Stimulated activated naive CD8-positive, alpha-beta T cell treated with anti-CD3 and anti-CD28 coated beads, Interleukin-15, Interleukin-2, amounts not matched to agents 100 U/mL and 50 U/mL, for 24 hours (primary cell): Measurements from ENCODE around the gene CARD9.
"Not testable (repeated sequence)": the region's sequence is repeated elsewhere in the genome, so short reads cannot be mapped to it uniquely, and the experiment has no call there.

Source experiments
- ATAC-seq: fragments of 150-1000 bp; cut with Tn5 transposase; one replicate; pipeline ENCODE4 v1.10.0; 2021
- DNase-seq: peaks from one replicate; pipeline ENCODE4 v3.0.0; 2021

The CARD9 gene

GRCh38 chr9:136322756-136323330, 50.6 kb downstream of the CARD9 start:
- DNase-seq (no peak), ATAC-seq (no peak)

GRCh38 chr9:136321561-136321960, 51.9 kb downstream of the CARD9 start:
- no peak for DNase-seq
- no peak for ATAC-seq

- not testable (repeated sequence) for ATAC-seq, DNase-seq
These were observed 52.5 kb downstream of the CARD9 start for GRCh38 chr9:136320972-136321371.

DNA sequence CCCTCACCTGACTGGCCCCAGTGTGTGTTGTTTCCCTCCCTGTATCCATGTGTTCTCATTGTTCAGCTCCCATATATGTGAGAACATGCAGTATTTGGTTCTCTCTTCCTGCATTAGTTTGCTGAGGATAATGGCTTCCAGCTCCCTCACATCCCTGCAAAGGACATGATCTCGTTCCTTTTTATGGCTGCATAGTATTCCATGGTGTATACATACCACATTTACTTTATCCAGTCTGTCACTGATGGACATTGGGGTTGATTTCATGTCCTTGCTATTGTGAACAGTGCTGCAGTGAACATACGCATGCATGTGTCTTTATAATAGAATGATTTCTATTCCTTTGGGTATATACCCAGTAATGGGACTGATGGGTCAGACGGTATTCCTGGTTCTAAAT, 53.5 kb downstream of the CARD9 start:
- ATAC-seq, DNase-seq: not testable (repeated sequence)

DNA sequence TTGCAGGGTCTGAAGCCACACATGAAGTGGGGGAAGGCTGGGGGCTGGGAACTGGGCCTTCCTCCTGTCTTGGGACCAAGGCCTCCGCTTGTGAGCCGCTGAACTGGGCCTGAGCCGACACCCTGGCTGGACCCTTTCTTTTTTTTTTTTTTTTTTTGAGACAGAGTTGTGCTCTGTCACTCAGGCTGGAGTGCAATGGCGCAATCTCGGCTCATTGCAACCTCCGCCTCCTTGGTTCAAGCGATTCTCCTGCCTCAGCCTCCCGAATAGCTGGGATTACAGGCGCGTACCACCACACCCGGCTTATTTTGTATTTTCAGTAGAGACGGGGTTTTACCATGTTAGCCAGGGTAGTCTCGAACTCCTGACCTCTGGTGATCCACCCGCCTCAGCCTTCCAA, 54.2 kb downstream of the CARD9 start:
- not testable (repeated sequence) for DNase-seq, ATAC-seq

DNA sequence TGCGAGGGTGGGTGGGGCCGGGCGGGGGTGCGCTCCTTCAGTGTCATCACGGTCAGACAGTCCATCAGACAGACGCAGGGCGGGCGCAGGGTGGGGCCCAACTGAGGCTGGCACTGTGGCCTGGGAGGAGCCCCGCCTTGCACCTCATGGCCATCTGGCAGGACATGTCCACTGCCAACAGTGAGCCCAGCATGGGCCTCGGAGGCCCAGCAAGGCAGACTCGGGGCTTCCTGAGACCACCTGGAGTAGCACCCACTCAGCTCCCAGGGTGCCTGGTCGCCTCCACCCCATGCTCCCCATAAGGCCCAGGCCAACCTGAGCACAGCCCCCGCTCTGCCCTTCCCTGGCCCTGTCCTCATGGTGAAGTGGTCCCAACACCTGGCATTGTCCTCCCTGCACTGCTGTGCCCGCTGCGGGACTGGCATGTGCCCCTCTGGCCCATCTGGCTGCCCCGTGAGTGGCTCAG, 54.7 kb downstream of the CARD9 start:
- ATAC-seq: no peak
- DNase-seq: no peak

DNA sequence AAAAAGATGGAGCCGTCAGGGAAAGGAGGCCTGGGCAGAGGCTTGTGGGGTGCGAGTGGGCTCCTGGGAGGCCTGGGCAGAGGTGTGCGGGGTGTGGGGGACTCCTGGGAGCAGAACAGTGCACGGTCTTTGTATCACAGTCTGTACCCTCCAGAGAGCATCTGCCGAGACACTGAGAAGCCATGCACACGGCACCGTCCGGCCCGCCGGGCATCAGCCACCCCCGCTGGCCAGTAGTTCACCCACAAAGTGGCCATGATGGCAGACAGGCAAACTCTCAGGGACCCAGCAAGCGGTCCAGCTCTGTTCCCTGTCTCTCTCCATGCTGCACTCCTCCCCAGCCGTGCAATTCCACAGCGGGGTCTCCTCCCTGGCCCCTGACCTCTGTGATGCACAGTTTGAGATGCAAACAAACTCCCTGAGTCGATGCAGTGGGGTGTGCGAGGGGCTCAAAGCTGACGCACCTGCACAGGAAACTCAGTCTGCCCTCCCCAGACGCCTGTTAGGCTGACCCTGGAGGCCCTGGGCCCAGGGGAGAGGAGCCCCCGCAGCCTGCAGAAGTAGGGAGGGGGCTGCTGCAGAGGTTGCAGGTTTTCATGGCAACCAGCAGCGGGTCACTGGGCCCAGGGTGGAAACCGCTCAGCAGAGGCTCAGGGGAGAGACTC, 55.2 kb downstream of the CARD9 start:
- ATAC-seq (no peak), DNase-seq (no peak)

- no peak for DNase-seq
- ATAC-seq: no peak
These were observed 55.8 kb downstream of the CARD9 start for GRCh38 chr9:136317695-136318094.

DNA sequence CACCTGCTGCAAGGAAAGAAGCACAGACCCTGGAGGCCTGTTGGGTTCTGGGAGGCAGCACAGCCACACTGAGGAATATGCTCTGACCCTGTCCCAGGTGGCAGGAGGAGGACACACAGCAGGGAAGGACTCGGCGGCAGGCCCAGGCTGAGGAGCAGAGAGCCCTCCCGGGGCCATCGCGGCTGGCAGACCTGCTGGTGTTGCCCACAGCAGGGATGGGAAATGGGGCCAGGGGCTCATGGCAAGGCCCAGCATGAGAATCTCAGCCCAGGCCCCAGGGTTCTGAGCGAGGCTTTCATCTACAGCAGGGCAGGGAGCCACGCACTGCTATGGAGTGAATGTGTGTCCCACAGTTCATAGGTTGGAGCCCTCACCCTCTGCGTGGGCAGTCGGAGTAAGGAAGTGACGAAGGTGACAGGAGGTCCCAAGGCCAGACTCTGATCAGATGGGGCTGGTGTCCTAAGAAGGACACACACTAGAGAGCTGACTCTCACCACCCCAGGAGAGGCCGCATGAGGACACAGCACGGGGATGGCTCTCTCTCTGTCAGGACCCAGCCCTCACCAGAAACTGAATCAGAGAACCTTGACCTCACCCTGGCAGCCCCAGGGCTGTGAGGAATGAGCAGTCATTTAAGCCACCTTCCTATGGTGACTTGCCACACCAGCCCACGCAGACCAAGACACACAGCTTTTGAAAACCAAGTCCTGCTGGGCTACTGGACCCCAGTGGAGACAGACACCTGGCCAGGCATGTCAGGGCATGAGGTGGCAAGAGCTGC, 56.4 kb downstream of the CARD9 start:
- no peak for ATAC-seq
- DNase-seq: no peak

- no peak for DNase-seq
- peak; percentile 21 for ATAC-seq
These were observed 57.2 kb downstream of the CARD9 start for GRCh38 chr9:136316271-136316751.

DNA sequence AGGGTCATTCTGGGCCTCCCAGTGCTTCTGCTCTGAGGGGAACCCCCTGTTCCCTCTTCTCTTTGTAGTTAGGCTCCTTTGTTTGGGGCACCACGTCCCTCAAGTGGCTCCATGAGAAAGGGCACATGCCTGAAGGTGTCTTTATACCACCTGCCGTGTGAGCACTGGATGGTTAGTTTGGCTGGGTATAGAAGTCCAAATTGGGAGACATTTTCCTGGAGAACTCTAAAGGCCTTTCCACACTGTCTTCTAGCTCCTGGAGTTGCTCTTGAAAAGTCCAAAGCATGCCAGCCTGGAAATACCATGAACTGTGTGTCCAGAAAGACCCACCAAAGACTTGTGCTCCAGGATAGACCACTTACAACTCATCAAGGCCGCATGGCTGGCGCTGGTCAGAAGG, 58.5 kb downstream of the CARD9 start:
- no peak for ATAC-seq
- no peak for DNase-seq

- DNase-seq (no peak), ATAC-seq (no peak)
These were observed 59.4 kb downstream of the CARD9 start for GRCh38 chr9:136314056-136314416.
